SU-DHL-6 (cell line): Measurements from ENCODE around the gene SREBF2.

ENCODE experiments used
- EZH2phosphoT487 ChIP-seq: fragments of 200-600 bp; sonication (generic), shearing (Covaris generic); conservative IDR thresholded peaks from 2 replicates; pipeline ENCODE4 v1.6.1; 2018; ENCODE audit warnings: mild to moderate bottlenecking, antibody characterized with exemption, low read length, moderate library complexity, mixed read lengths
- TF ChIP-seq, protein P1 (sequence below): fragments of 200-600 bp; sonication (generic); IDR thresholded peaks from one replicate; pipeline ENCODE4 v1.5.1; 2017; ENCODE audit warnings: antibody characterized with exemption, mild to moderate bottlenecking, low read length, moderate library complexity; ENCODE audit not compliant: insufficient read depth, poor library complexity, severe bottlenecking

- TF ChIP-seq, protein P1, sequence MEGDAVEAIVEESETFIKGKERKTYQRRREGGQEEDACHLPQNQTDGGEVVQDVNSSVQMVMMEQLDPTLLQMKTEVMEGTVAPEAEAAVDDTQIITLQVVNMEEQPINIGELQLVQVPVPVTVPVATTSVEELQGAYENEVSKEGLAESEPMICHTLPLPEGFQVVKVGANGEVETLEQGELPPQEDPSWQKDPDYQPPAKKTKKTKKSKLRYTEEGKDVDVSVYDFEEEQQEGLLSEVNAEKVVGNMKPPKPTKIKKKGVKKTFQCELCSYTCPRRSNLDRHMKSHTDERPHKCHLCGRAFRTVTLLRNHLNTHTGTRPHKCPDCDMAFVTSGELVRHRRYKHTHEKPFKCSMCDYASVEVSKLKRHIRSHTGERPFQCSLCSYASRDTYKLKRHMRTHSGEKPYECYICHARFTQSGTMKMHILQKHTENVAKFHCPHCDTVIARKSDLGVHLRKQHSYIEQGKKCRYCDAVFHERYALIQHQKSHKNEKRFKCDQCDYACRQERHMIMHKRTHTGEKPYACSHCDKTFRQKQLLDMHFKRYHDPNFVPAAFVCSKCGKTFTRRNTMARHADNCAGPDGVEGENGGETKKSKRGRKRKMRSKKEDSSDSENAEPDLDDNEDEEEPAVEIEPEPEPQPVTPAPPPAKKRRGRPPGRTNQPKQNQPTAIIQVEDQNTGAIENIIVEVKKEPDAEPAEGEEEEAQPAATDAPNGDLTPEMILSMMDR = no peak
- TF ChIP-seq EZH2phosphoT487 = no peak
Measured at GRCh38 chr22:41823797-41824196, 9.1 kb upstream of the SREBF2 start.
